Ovary (tissue), 9 donors: Measurements from ENCODE around the gene TXK. TPM values are rescaled to one million over a fixed set of nuclear protein-coding genes. Genes with fewer than 3 reads are reported as not detected.

Experiments
- DNase-seq, 5 donors: peaks; one replicate each; pipeline ENCODE4 v3.0.0-alpha.2; 2019 to 2020
- H3K27ac ChIP-seq, 2 donors: fragments of 200-600 bp; one replicate each; pipeline versions ENCODE4 v1.5.1 to v1.8.0; 2019 to 2022
- H3K27me3 ChIP-seq: fragments of 200-600 bp; one replicate; pipeline ENCODE4 v1.8.0; 2022
- H3K36me3 ChIP-seq: fragments of 200-600 bp; sonication (generic); one replicate; pipeline ENCODE4 v1.5.1; 2019
- H3K4me1 ChIP-seq: one replicate; pipeline ENCODE4 v1.8.1; 2013; ENCODE audit warnings: mild to moderate bottlenecking, moderate library complexity; ENCODE audit not compliant: insufficient read depth
- H3K4me3 ChIP-seq: fragments of 200-600 bp; sonication (generic); one replicate; pipeline ENCODE4 v1.5.1; 2017
- H3K9me3 ChIP-seq, 2 donors: fragments of 200-600 bp in 1 of 2; sonication (generic) in 1 of 2; one replicate each; pipeline versions ENCODE4 v1.5.1 to v1.8.1; 2013 to 2019; ENCODE audit warnings: mild to moderate bottlenecking in 1 of 2, moderate library complexity in 1 of 2
- EP300 ChIP-seq: sonication (generic); formaldehyde crosslinking; IDR thresholded peaks from one replicate; pipeline ENCODE4 v1.6.1; 2017; ENCODE audit warnings: antibody characterized with exemption
- POLR2A ChIP-seq: fragments of 450-650 bp; IDR thresholded peaks from one replicate; pipeline ENCODE4 v1.6.1; 2017; ENCODE audit warnings: antibody characterized with exemption, mild to moderate bottlenecking, moderate library complexity
- WGBS, 3 donors: extraction: QIAGEN DNeasy Blood & Tissue Kit in 1 of 3; methylation state at CpG; one replicate each; pipeline versions ENCODE4 v1.1.5 to v1.1.7; 2013 to 2017; 5-methylcytosine and 5-hydroxymethylcytosine counted together
- intact Hi-C, 4 donors: fragments of 100-400 bp; cut with DNase I; formaldehyde crosslinking; loops; one replicate each; pipeline versions ENCODE4 v1.11.0 to v1.15.1; 2022 to 2023
- polyA plus RNA-seq, 2 donors: library from polyadenylated mRNA; stranded (reverse); fragments of 200-250 nt in 1 of 2; fragments of 350-450 nt in 1 of 2; fragmentation: Illumina TruSeq in 1 of 2; extraction: RNeasy Lipid Tissue Mini Kit (QIAGEN cat#74804) in 1 of 2; gene quantifications; one replicate each; pipeline ENCODE4 v1.2.3, GENCODE V29; 2013 to 2014
- total RNA-seq, 7 donors: library from RNA; depleted of rRNA in 2 of 7; stranded (reverse); fragments of >200 nt in 2 of 7; fragmentation: NEBNext Ultra II Directional in 3 of 7; extraction: Animal tissue kit (Norgen Biotek cat#: 25700) in 3 of 7; gene quantifications; one replicate each; pipeline versions ENCODE4 v1.1.0 to v1.2.4, GENCODE V29; 2016 to 2023
- TF ChIP-seq, protein P1 (sequence below), 3 donors: fragments of 450-650 bp in 2 of 3; fragments of 200-600 bp in 1 of 3; IDR thresholded peaks; one replicate each; pipeline versions ENCODE4 v1.5.1 to v1.8.0; 2016 to 2022; ENCODE audit warnings: antibody characterized with exemption in 3 of 3, mild to moderate bottlenecking in 1 of 3
- donor health status: DM: no; HTN: no; CAD: no; lungs with moderate emphysema.
- donor health status: DM: no; HTN: no; CAD: no.
- donor health status: Bipolar disorder and iron deficiency.
- donor health status: DM: yes; HTN: yes; CAD: no.
- donor health status: DM: no; HTN: no; CAD: no.
- donor health status: DM: yes; HTN: yes; CAD: no.

TXK gene
- total and polyA plus RNA-seq, 9 donors = 0.11 to 2.3 (median 0.26) TPM

DNA sequence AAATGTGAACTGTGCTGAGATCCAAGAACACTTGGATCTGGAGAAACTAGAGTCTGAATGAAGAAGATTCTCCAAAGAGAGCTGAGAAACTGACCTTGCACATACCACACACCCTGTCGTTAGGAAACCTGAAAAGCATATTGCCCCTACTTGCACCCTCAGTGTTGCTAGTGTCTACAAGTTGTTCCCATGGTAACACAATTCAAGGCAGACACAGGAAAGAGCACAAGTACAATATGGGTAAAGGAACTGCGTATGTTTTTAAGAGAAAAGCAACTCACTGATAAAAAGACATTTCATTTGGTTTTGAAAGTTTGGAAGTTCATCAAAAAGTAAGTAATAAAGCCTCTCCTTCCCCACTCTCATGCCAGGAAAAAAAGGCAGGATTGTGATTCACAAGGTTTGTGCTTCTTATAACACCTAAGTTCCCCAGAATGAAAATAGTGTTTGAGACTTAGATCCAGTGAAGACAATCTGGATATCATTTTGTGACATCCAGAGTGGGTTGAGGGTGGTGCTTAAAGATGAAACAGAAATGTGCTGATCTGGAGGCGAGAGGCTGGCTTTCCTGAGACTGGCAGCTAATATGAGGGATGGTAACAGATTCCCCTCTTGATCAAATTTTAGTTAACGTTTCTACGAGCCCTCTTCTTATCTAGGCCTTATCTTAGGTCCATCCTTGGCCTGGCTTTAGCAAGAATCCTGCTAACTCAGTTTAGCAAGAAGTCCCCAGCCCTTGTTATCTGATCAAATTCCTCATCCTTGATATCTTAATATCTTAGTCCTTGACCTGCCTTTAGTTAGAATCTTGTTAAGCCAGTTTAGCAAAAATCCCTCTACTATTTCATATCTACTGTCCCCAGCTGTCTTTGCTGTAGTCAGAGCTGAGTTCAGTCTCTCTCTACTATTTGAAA is 75.2 kb downstream of the TXK start:
- Histone ChIP-seq H3K9me3 (no peaks in the 10 kb centered on the region), H3K4me3 (no peak overlapping the region), H3K36me3 (no peaks in the 10 kb centered on the region), H3K4me1 (no peaks in the 10 kb centered on the region), H3K27ac (no peak overlapping the region), H3K27me3 (no peaks in the 10 kb centered on the region)
- no peak for DNase-seq
- TF ChIP-seq, protein P1, sequence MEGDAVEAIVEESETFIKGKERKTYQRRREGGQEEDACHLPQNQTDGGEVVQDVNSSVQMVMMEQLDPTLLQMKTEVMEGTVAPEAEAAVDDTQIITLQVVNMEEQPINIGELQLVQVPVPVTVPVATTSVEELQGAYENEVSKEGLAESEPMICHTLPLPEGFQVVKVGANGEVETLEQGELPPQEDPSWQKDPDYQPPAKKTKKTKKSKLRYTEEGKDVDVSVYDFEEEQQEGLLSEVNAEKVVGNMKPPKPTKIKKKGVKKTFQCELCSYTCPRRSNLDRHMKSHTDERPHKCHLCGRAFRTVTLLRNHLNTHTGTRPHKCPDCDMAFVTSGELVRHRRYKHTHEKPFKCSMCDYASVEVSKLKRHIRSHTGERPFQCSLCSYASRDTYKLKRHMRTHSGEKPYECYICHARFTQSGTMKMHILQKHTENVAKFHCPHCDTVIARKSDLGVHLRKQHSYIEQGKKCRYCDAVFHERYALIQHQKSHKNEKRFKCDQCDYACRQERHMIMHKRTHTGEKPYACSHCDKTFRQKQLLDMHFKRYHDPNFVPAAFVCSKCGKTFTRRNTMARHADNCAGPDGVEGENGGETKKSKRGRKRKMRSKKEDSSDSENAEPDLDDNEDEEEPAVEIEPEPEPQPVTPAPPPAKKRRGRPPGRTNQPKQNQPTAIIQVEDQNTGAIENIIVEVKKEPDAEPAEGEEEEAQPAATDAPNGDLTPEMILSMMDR (IDR thresholded peaks at IDR 0.05) = no peak
- no peak for TF ChIP-seq EP300
- TF ChIP-seq POLR2A = no peak
- 60 to 74% (median 65%) methylated on average over 5 of the region's 5 CpGs for WGBS, 3 donors
- intact Hi-C loops = no loop called here

DNA sequence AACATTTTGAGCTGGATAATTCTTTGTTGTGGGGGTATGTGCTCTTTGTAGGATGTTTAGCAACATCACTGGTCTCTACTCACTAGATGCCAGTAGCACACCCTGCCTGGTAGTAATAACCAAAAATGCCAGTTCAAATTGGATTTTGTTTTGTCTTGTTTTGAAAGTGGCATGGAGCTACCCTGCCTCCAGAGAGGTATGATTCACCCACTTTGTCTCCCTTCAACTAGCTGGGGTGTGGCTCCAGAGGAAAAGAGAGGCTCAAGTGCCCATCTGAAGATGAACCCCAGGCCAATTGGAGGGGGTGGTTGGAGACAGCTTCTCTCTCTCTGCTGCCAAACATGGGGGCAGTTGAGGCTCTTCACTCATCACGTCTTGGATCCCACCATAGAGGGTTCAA is 83.0 kb downstream of the TXK start:
- intact Hi-C loops = no loop called here
- TF ChIP-seq, protein P1 (IDR thresholded peaks at IDR 0.05) = no peak
- TF ChIP-seq EP300 (no peak), POLR2A (no peak)
- Histone ChIP-seq H3K27me3 (no peaks in the 10 kb centered on the region), H3K4me1 (no peaks in the 10 kb centered on the region), H3K36me3 (no peaks in the 10 kb centered on the region), H3K4me3 (no peak overlapping the region), H3K9me3 (no peaks in the 10 kb centered on the region), H3K27ac (no peak overlapping the region)
- 42 to 60% (median 50%) methylated on average over 1 of the region's 1 CpG for WGBS, 3 donors
- DNase-seq = no peak

DNA sequence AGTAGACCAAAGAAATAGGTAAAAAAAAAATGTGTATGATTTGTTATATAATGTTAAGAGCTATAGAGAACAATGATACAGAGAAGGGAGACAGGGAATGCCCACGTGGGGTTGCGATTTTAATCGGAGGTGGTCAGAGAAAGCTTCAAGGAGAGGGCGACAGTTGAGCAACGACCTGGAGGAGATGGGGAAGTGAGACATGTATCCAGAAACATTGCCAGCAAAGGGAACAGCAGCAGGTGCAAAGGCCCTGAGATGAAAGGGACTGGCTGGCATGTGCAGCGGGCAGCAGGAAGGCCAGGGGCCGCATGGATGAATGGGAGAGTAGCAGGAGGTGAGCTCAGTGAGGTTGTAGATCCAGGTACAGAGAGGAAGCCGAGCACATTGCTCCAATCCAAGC is 84.6 kb downstream of the TXK start:
- Histone ChIP-seq H3K27ac (no peak overlapping the region), H3K36me3 (no peaks in the 10 kb centered on the region), H3K4me3 (no peak overlapping the region), H3K27me3 (no peaks in the 10 kb centered on the region), H3K9me3 (no peaks in the 10 kb centered on the region), H3K4me1 (no peaks in the 10 kb centered on the region)
- intact Hi-C loops = no loop called here
- 79 to 85% (median 81%) methylated on average over 8 of the region's 8 CpGs for WGBS, 3 donors
- TF ChIP-seq, protein P1 (IDR thresholded peaks at IDR 0.05) = no peak
- no peak for TF ChIP-seq POLR2A
- no peak for DNase-seq

GRCh38 chr4:48047896-48048295 is 86.2 kb downstream of the TXK start:
- Histone ChIP-seq H3K36me3 (no peaks in the 10 kb centered on the region), H3K9me3 (no peaks in the 10 kb centered on the region), H3K27ac (no peak overlapping the region), H3K27me3 (no peaks in the 10 kb centered on the region), H3K4me3 (no peak overlapping the region), H3K4me1 (no peaks in the 10 kb centered on the region)
- WGBS, 3 donors = 44 to 75% (median 60%) methylated on average over 1 of the region's 1 CpG
- DNase-seq = no peak
- no peak for TF ChIP-seq POLR2A
- TF ChIP-seq, protein P1 (IDR thresholded peaks at IDR 0.05) = no peak
- intact Hi-C loops = no loop called here
